Heart left ventricle (tissue), 13 donors: ENCODE data around the gene CD177.
"Not testable (repeated sequence)": the region's sequence is repeated elsewhere in the genome, so short reads cannot be mapped to it uniquely, and the experiment has no call there.

ENCODE experiments used
- POLR2A ChIP-seq, 2 donors: fragments of 450-650 bp; IDR thresholded peaks; one replicate each; pipeline ENCODE4 v1.6.1; 2017; ENCODE audit warnings: antibody characterized with exemption in 2 of 2, mild to moderate bottlenecking in 2 of 2, moderate library complexity in 2 of 2
- TF ChIP-seq, protein P1 (sequence below), 12 donors: fragments of 200-600 bp; sonication (generic) in 4 of 12; IDR thresholded peaks; one replicate each; pipeline versions ENCODE4 v1.5.0 to v1.8.0; 2018 to 2022; ENCODE audit warnings: antibody characterized with exemption in 12 of 12, mild to moderate bottlenecking in 5 of 12
- donor health status: ischemic (EF 13 %, LVEDD 7.1; RV severe dilation, severe dysfunction).
- donor health status: DM: no; HTN: yes; CAD: no.
- donor health status: DM: no; HTN: no; CAD: no.
- donor health status: ischemic (EF 25% LVEDD 6.9; RV normal size, moderate dysfunction).
- donor health status: ischemic (EF 25% LVEDD 5.7; RV mildly dilated, moderate dysfunction).
- donor health status: ischemic (EF 35%, LVEDD 5.7; RV mildly dilated, moderate dysfunction).
- donor health status: nonischemic (EF 11% LVEDD 7.7; RV severe dilation, severe dysfunction).
- donor health status: DM: yes; HTN: yes; CAD: no.
- donor health status: PGD.
- donor health status: ischemic (EF 29% LVEDD 5.4; RV normal size, mild dysfunction).
- donor health status: nonischemic (EF 23%, LVEDD 6.1; RV moderate dilation, normal function).

DNA sequence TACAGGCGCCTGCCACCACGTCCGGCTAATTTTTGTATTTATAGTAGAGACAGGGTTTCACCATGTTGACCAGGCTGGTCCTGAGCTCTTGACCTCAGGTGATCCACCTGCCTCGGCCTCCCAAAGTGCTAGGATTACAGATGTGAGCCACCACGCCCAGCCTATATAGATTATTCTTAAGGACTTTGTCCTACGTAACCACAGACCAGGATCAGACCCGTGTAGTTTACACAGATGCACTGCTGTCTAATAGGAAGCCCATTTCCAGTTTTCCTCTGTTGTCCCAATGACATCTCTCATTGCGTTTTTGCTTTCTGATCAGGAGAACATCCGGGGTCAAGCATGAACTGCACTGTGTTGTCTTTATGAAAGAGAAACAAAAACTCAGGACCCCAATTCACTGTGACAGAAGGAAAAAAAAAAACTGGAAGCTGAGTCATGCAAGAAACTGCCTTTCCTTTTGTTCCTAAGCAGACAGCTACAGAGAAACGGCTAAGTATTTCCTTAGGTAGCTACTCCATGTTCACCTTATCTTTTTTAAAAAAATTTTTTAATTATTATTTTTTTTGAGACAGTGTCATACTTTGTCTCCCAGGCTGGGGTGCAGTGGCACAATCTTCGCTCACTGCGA lies 29.2 kb downstream of the CD177 start:
- not testable (repeated sequence) for TF ChIP-seq POLR2A (IDR thresholded peaks at IDR 0.05)
- TF ChIP-seq, protein P1, sequence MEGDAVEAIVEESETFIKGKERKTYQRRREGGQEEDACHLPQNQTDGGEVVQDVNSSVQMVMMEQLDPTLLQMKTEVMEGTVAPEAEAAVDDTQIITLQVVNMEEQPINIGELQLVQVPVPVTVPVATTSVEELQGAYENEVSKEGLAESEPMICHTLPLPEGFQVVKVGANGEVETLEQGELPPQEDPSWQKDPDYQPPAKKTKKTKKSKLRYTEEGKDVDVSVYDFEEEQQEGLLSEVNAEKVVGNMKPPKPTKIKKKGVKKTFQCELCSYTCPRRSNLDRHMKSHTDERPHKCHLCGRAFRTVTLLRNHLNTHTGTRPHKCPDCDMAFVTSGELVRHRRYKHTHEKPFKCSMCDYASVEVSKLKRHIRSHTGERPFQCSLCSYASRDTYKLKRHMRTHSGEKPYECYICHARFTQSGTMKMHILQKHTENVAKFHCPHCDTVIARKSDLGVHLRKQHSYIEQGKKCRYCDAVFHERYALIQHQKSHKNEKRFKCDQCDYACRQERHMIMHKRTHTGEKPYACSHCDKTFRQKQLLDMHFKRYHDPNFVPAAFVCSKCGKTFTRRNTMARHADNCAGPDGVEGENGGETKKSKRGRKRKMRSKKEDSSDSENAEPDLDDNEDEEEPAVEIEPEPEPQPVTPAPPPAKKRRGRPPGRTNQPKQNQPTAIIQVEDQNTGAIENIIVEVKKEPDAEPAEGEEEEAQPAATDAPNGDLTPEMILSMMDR (IDR thresholded peaks at IDR 0.05): not testable (repeated sequence)
